Measurements from ENCODE around the gene MAP1LC3A. TPM values are rescaled to one million over a fixed set of nuclear protein-coding genes. Genes with fewer than 3 reads are reported as not detected.

The MAP1LC3A gene
- total and polyA plus RNA-seq, 4 donors, result 30.1 to 67.6 (median 37.8) TPM

DNA sequence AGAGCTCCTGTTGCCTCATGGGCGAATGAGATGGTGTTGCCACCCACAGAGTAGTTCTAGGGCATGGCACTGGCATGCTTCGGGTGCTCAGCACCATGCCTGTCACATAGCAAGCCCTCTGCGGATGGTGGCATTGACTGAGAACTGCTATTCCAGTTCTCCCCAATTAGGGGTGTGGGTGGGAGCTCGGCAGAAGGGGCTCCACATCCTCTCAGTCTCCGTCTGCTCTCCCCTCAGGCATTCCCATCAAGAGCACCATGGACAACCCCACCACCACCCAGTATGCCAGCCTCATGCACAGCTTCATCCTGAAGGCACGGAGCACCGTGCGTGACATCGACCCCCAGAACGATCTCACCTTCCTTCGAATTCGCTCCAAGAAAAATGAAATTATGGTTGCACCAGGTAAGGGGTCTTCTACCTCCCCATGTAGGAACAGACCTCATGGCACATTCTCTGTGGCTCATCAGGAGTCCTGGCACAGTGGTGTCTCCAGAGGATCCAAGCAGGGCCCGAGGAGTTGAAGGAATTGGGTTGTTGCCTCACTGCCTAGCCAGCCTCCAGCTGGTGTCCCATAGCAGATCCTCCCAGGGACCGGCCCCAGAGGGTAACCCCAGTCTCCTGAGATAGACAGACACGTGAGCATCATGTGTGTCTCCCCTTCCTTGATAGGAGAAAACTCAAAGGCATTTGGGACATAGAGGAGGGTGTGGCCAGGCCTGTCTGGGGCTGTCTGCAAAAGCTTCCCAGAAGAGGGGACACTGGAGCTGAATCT lies 23.9 kb upstream of the MAP1LC3A start:
- peaks cover 0 to 7% (median 0%) of the 10 kb centered on the region in 5 donors for H3K4me1 ChIP-seq (ENCODE audit: control insufficient read depth in 5 of 5, insufficient read depth in 5 of 5, low read length in 5 of 5)
- H3K9me3 ChIP-seq (ENCODE audit: control insufficient read depth in 4 of 4, insufficient read depth in 3 of 4, low read length in 3 of 4), result peaks cover 0 to 2% (median 0%) of the 10 kb centered on the region in 4 donors
- H3K27me3 ChIP-seq (ENCODE audit: control insufficient read depth in 3 of 3, insufficient read depth in 3 of 3, low read length in 2 of 3), result no peaks in the 10 kb centered on the region
- no peak overlapping the region for H3K27ac ChIP-seq (ENCODE audit: low read depth in 1 of 2, low read length in 1 of 2)
- TF ChIP-seq, protein P1, sequence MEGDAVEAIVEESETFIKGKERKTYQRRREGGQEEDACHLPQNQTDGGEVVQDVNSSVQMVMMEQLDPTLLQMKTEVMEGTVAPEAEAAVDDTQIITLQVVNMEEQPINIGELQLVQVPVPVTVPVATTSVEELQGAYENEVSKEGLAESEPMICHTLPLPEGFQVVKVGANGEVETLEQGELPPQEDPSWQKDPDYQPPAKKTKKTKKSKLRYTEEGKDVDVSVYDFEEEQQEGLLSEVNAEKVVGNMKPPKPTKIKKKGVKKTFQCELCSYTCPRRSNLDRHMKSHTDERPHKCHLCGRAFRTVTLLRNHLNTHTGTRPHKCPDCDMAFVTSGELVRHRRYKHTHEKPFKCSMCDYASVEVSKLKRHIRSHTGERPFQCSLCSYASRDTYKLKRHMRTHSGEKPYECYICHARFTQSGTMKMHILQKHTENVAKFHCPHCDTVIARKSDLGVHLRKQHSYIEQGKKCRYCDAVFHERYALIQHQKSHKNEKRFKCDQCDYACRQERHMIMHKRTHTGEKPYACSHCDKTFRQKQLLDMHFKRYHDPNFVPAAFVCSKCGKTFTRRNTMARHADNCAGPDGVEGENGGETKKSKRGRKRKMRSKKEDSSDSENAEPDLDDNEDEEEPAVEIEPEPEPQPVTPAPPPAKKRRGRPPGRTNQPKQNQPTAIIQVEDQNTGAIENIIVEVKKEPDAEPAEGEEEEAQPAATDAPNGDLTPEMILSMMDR (IDR thresholded peaks at IDR 0.05; ENCODE audit: control extremely low read depth, extremely low read depth), result no peak
- DNase-seq (no peak), ATAC-seq (ENCODE audit: insufficient read depth, low FRiP score) (no peak)
- no peak overlapping the region for H3K9ac ChIP-seq (ENCODE audit: insufficient read depth in 1 of 2, low read length in 2 of 2)
- H3K4me3 ChIP-seq, result no peak overlapping the region
- H3K36me3 ChIP-seq (ENCODE audit: control insufficient read depth in 4 of 4, insufficient read depth in 4 of 4, low read length in 4 of 4), result peaks cover 14 to 49% (median 40%) of the 10 kb centered on the region in 4 donors
- 94% methylated on average over 15 of the region's 15 CpGs for WGBS, 2 donors

DNA sequence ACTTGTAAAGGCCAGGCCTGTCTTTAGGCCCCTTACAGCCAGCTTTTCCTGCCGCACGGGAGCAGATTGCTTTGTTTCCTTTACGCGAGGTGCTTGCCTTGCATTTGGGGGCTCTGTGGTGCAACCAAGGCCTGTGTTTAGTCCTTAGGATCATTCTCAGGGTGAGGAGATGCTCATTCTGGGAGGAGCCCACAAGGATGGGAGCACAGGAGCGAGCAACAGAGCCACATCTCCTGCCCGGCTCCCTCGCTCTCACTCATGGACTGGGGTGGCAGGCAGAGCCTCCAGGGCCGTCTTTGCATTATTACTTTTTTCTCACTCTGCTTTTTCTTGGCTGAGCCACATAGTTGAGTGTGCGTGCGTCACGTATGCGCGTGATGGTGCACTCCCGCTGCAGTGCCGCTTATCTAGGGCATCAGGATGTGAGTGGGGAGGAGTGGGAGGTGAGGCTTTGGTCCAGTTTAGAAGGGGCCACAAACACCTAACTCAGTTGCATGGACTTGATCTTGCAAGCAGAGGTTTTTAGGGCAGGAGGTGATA lies 23.1 kb upstream of the MAP1LC3A start:
- ATAC-seq (ENCODE audit: insufficient read depth, low FRiP score) (no peak), DNase-seq (no peak)
- Histone ChIP-seq H3K9me3 (ENCODE audit: control insufficient read depth in 4 of 4, insufficient read depth in 3 of 4, low read length in 3 of 4) (peaks cover 0 to 2% (median 0%) of the 10 kb centered on the region in 4 donors), H3K4me3 (no peak overlapping the region), H3K36me3 (ENCODE audit: control insufficient read depth in 4 of 4, insufficient read depth in 4 of 4, low read length in 4 of 4) (peaks cover 12 to 48% (median 39%) of the 10 kb centered on the region in 4 donors), H3K27me3 (ENCODE audit: control insufficient read depth in 3 of 3, insufficient read depth in 3 of 3, low read length in 2 of 3) (no peaks in the 10 kb centered on the region), H3K9ac (ENCODE audit: insufficient read depth in 1 of 2, low read length in 2 of 2) (no peak overlapping the region), H3K4me1 (ENCODE audit: control insufficient read depth in 5 of 5, insufficient read depth in 5 of 5, low read length in 5 of 5) (peaks cover 0 to 1% (median 0%) of the 10 kb centered on the region in 5 donors), H3K27ac (ENCODE audit: low read depth in 1 of 2, low read length in 1 of 2) (no peak overlapping the region)
- WGBS, 2 donors, result 96 to 97% methylated on average over 15 of the region's 15 CpGs
- TF ChIP-seq, protein P1 (IDR thresholded peaks at IDR 0.05; ENCODE audit: control extremely low read depth, extremely low read depth), result no peak

DNA sequence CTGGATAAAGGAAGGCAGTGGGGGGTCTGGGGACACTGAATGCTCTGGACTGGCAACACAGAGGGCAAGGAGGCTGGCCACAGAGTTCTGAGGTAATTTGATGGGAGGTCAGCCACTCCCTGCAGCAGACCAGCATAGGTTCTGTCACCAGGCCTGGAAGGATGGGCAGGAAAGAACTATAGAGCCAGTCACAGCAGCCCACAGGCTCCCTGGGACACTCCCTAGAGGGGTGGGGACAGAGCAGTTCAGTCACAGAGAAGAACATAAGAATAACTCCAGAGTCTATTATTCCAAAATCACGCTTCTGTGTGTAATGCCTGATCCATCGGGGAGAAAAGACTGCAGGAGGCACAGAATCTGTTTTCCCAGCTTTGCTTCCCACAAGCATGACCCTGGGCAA lies 22.7 kb upstream of the MAP1LC3A start:
- Histone ChIP-seq H3K36me3 (ENCODE audit: control insufficient read depth in 4 of 4, insufficient read depth in 4 of 4, low read length in 4 of 4) (peaks cover 7 to 52% (median 37%) of the 10 kb centered on the region in 4 donors), H3K9me3 (ENCODE audit: control insufficient read depth in 4 of 4, insufficient read depth in 3 of 4, low read length in 3 of 4) (peaks cover 0 to 2% (median 0%) of the 10 kb centered on the region in 4 donors), H3K4me1 (ENCODE audit: control insufficient read depth in 5 of 5, insufficient read depth in 5 of 5, low read length in 5 of 5) (no peaks in the 10 kb centered on the region), H3K27ac (ENCODE audit: low read depth in 1 of 2, low read length in 1 of 2) (no peak overlapping the region), H3K27me3 (ENCODE audit: control insufficient read depth in 3 of 3, insufficient read depth in 3 of 3, low read length in 2 of 3) (no peaks in the 10 kb centered on the region), H3K4me3 (no peak overlapping the region), H3K9ac (ENCODE audit: insufficient read depth in 1 of 2, low read length in 2 of 2) (no peak overlapping the region)
- 95 to 97% methylated on average over 2 of the region's 2 CpGs for WGBS, 2 donors
- no peak for ATAC-seq (ENCODE audit: insufficient read depth, low FRiP score)
- TF ChIP-seq, protein P1 (IDR thresholded peaks at IDR 0.05; ENCODE audit: control extremely low read depth, extremely low read depth), result no peak
- DNase-seq, result no peak
